Left ventricle myocardium inferior (tissue), 1 donor: ENCODE results near the gene DIPK1B. TPM values are rescaled to one million over a fixed set of nuclear protein-coding genes. Genes with fewer than 3 reads are reported as not detected.

Experiments
- DNase-seq: peaks from one replicate; pipeline ENCODE4 v3.0.0-alpha.2; 2020
- H3K27ac ChIP-seq: fragments of 200-600 bp; replicated peaks from 2 replicates; pipeline ENCODE4 v1.8.0; 2021
- H3K27me3 ChIP-seq: fragments of 200-600 bp; 2 replicates; pipeline ENCODE4 v1.8.0; 2021; ENCODE audit warnings: low read depth
- H3K36me3 ChIP-seq: fragments of 200-600 bp; 2 replicates; pipeline ENCODE4 v1.8.0; 2021
- H3K4me1 ChIP-seq: fragments of 200-600 bp; 2 replicates; pipeline ENCODE4 v1.8.0; 2021
- H3K4me3 ChIP-seq: fragments of 200-600 bp; 2 replicates; pipeline ENCODE4 v1.8.0; 2021; ENCODE audit warnings: mild to moderate bottlenecking, moderate library complexity
- H3K9me3 ChIP-seq: fragments of 200-600 bp; replicated peaks from 2 replicates; pipeline ENCODE4 v1.8.0; 2021
- CTCF ChIP-seq: fragments of 200-600 bp; IDR thresholded peaks from 2 replicates; pipeline ENCODE4 v1.8.0; 2021; ENCODE audit warnings: antibody characterized with exemption, mild to moderate bottlenecking, borderline replicate concordance
- intact Hi-C: fragments of 100-400 bp; cut with micrococcal nuclease; formaldehyde crosslinking; loops from one replicate; pipeline ENCODE4 v1.11.0; 2022
- long read RNA-seq: library from polyadenylated mRNA; unstranded; transcript quantifications from one replicate; pipeline ENCODE4 v2.0.0, GENCODE V29; 2021
- total RNA-seq: library from RNA; stranded (reverse); fragmentation: NEBNext Ultra II Directional; extraction: Animal tissue kit (Norgen Biotek cat#: 25700); gene quantifications from one replicate; pipeline ENCODE4 v1.2.1, GENCODE V29; 2021
- donor health status: DM: no; HTN: yes; CAD: no; lungs with severe emphysema.

DIPK1B gene
- 21.4 TPM for total RNA-seq
- long read RNA-seq, transcript FAM69B-202 (5 exons, 1,668 nt): major isoform, 114 of 135 reads
- long read RNA-seq, partial matches to known transcripts: 5 of 135 reads
- long read RNA-seq, other reads (novel, unspliced or antisense): 14 of 135 reads

GRCh38 chr9:136711751-136712689 is at the start of gene DIPK1B:
Gene DIPK1B (plus strand): TSS chr9:136712572. CDS start chr9:136712666, 94 bp downstream.
- Histone ChIP-seq H3K27ac (peak within 1 kb of the TSS; percentile 91), H3K27me3 (no peaks in the 10 kb centered on the region), H3K4me1 (peaks cover 48% of the 10 kb centered on the region), H3K36me3 (no peaks in the 10 kb centered on the region), H3K9me3 (no peaks in the 10 kb centered on the region), H3K4me3 (peak within 1 kb of the TSS; percentile 81)
- intact Hi-C loops: no loop called here
- no peak for DNase-seq
- no peak for TF ChIP-seq CTCF

GRCh38 chr9:136662656-136663581 is 49.5 kb upstream of the DIPK1B start, which contains the start of gene EGFL7:
Gene EGFL7 (plus strand): TSS chr9:136662916. CDS start chr9:136668283, 5,367 bp downstream.
- Histone ChIP-seq H3K27me3 (peaks cover 25% of the 10 kb centered on the region), H3K4me3 (peak within 1 kb of the TSS; percentile 81), H3K9me3 (no peaks in the 10 kb centered on the region), H3K4me1 (peaks cover 42% of the 10 kb centered on the region), H3K36me3 (peaks cover 30% of the 10 kb centered on the region), H3K27ac (peak within 1 kb of the TSS; percentile 92)
- TF ChIP-seq CTCF: no peak
- intact Hi-C loops: no loop called here
- DNase-seq: peak; percentile 75

- no peaks in the 10 kb centered on the region for H3K9me3 ChIP-seq
- peaks cover 43% of the 10 kb centered on the region for H3K36me3 ChIP-seq
- intact Hi-C loops: no loop called here
- H3K27ac ChIP-seq: peak overlapping the region; percentile 92
- peaks cover 11% of the 10 kb centered on the region for H3K27me3 ChIP-seq
- H3K4me1 ChIP-seq: peaks cover 45% of the 10 kb centered on the region
- DNase-seq: no peak
- peak overlapping the region; percentile 81 for H3K4me3 ChIP-seq
- no peak for TF ChIP-seq CTCF
Observed at GRCh38 chr9:136664000-136664915, 48.1 kb upstream of the DIPK1B start.

- Histone ChIP-seq H3K4me1 (peaks cover 43% of the 10 kb centered on the region), H3K36me3 (peaks cover 52% of the 10 kb centered on the region)
Observed at GRCh38 chr9:136665111-136665703, 47.2 kb upstream of the DIPK1B start.

More at GRCh38 chr9:136665111-136665703, 47.2 kb upstream of the DIPK1B start:
- peak overlapping the region; percentile 81 for H3K4me3 ChIP-seq
- H3K27ac ChIP-seq: peak overlapping the region; percentile 92
- intact Hi-C loops: no loop called here
- DNase-seq: no peak
- H3K27me3 ChIP-seq: peaks cover 3% of the 10 kb centered on the region
- H3K9me3 ChIP-seq: no peaks in the 10 kb centered on the region
- peak; percentile 48 for TF ChIP-seq CTCF
